Left colon (tissue), 2 donors: Measurements from ENCODE around the gene TIMD4. TPM values are rescaled to one million over a fixed set of nuclear protein-coding genes. Genes with fewer than 3 reads are reported as not detected.
"Not testable (repeated sequence)": the region's sequence is repeated elsewhere in the genome, so short reads cannot be mapped to it uniquely, and the experiment has no call there.

Experiments used
- ATAC-seq: fragments of 200-7000 bp; cut with Tn5 transposase; one replicate; pipeline ENCODE4 v1.9.1; 2020; ENCODE audit warnings: mild to moderate bottlenecking, moderate library complexity
- DNase-seq, 2 donors: peaks; one replicate each; pipeline ENCODE4 v3.0.0-alpha.2; 2020
- intact Hi-C, 2 donors: fragments of 100-400 bp; cut with DNase I in 1 of 2; cut with micrococcal nuclease in 1 of 2; formaldehyde crosslinking; loops; one replicate each; pipeline versions ENCODE4 v1.11.2 to v1.14.0; 2022; cut with DNase I, micrococcal nuclease
- total RNA-seq, 2 donors: library from RNA; stranded (reverse); fragmentation: NEBNext Ultra II Directional; extraction: Animal tissue kit (Norgen Biotek cat#: 25700); gene quantifications; one replicate each; pipeline ENCODE4 v1.2.1, GENCODE V29; 2021
- donor health status: DM: no; HTN: no; CAD: no.
- donor health status: DM: yes; HTN: yes; CAD: no.

Gene TIMD4
- total RNA-seq, 2 donors from 2014 or later = 0.49 to 2.5 TPM

DNA sequence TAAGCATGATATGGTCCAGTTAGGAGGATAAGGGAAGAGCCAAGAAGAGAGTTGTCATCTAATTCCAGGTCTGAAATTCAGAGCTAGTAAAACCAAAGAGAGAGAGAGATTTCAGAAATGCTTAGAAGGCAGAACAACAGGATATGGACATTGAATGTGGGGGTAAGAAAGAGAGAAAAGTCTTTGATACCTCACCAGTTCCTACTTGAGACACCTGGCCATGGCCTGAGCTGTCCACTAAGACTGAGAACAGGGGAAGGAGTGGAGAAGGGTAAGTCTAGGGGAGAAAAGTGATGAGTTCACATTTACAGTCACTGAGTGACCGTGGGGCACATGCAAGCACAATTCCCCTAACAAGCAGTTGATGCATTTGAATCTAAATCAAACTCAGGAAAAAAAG, 35.5 kb downstream of the TIMD4 start:
- intact Hi-C loops = no loop called here
- ATAC-seq (no peak), DNase-seq (no peak)

GRCh38 chr5:156925767-156926166, 37.3 kb downstream of the TIMD4 start:
- intact Hi-C loops, ATAC-seq, DNase-seq: not testable (repeated sequence)

DNA sequence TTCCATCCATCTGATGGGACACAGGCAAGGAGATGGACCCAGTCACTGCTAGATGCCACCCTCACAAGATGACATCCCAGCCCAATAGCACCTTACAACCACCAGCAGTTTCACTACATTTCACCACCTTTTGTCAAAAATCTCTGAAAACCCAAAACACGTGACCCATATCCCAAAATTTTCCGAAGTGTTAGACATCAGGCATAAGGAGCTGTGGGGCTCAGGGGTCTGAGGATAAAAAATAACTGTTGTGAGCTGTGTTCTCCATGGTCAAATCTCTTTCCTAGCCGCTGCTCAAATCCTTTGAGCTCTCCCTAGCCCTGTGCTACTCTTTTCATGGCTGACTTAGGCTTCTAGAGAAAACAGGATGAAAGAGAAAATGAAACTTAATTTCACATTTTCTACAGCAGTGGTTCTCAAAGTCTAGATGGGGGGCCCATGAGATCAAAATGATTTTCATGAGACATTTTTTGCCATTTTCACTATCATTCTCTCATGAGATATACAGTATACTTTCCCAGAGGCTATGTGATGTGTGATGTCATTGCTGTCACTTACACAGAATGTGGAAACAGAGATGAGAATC, 40.7 kb downstream of the TIMD4 start:
- ATAC-seq = no peak
- intact Hi-C loops = no loop called here
- DNase-seq = no peak

- no peak for DNase-seq
Observed at GRCh38 chr5:156920861-156921431, 42.1 kb downstream of the TIMD4 start.

GRCh38 chr5:156920042-156920860, 42.8 kb downstream of the TIMD4 start:
- ATAC-seq = no peak
- DNase-seq = no peak
- intact Hi-C loops = no loop called here

More at GRCh38 chr5:156920861-156921431, 42.1 kb downstream of the TIMD4 start:
- intact Hi-C loops = no loop called here
- no peak for ATAC-seq

DNA sequence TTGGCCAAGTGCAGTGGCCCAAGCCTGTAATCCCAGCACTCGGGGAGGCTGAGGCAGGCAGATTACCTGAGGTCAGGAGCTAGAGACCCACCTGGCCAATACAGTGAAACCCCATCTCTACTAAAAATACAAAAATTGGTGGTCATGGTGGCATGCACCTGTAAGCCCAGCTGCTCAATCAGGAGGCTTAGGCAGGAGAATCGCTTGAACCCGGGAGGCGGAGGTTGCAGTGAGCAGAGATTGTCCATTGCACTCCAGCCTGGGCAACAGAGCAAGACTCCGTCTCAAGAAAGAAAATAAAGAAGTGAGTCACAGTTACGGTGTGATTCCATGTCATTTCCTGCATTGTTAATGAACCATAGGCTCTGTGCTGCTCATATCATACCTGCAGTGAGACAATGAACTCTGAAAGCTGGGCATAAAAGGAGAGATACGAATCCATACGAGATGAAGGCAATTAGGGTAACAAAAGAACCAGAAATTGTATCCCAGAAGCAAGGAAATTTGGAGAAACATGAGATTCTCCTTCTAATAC, 44.6 kb downstream of the TIMD4 start:
- no peak for ATAC-seq
- DNase-seq = no peak
- intact Hi-C loops = no loop called here

DNA sequence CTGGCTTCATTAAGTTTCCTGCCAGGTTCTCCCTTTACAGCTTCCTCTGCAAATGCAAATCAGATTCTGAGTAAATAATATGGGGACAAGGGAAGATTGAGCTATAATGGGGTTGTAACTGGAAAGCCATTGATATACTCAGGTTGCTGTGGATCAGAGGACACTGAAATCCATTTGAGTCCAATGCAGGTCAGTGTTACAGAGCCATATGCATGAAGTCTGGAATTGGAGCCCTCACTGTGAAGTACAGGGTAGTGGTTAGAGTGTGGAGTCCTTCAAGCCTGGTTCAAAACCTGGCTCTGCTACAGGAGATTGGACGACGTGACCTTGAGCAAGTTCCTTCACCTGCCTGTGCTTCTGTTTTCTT, 48.7 kb downstream of the TIMD4 start:
- intact Hi-C loops = no loop called here
- ATAC-seq = no peak
- no peak for DNase-seq

GRCh38 chr5:156913719-156914370, 49.2 kb downstream of the TIMD4 start:
- ATAC-seq (no peak), DNase-seq (peak in 1 of 2 donors; percentile 26)
- intact Hi-C loops = no loop called here

- intact Hi-C loops = no loop called here
- DNase-seq = no peak
- ATAC-seq = no peak
Observed at GRCh38 chr5:156913355-156913718, 49.7 kb downstream of the TIMD4 start.

- DNase-seq (no peak), ATAC-seq (no peak)
- intact Hi-C loops = no loop called here
Observed at GRCh38 chr5:156912869-156913268, 50.2 kb downstream of the TIMD4 start.

GRCh38 chr5:156909180-156909579, 53.8 kb downstream of the TIMD4 start:
- intact Hi-C loops = no loop called here
- DNase-seq (no peak), ATAC-seq (no peak)

DNA sequence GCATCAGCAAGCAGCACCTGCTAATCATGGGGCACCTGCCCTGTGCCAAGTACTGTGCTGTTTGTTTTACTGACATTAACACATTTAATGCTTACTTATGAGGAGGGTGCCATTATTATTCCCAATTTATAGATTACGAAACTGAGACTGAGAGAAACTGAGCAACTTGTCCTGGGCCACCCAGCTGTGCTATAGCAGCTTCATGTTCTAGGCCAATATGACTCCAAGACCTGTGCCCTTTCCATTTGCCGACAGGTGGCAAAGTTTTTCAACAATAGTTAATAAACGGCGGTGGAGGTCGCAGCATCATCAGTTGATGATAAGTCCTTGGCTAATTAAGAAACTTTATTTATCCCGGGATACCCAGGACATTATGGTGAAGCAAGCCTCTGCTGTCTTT, 55.4 kb downstream of the TIMD4 start:
- ATAC-seq (no peak), DNase-seq (no peak)
- intact Hi-C loops = no loop called here

DNA sequence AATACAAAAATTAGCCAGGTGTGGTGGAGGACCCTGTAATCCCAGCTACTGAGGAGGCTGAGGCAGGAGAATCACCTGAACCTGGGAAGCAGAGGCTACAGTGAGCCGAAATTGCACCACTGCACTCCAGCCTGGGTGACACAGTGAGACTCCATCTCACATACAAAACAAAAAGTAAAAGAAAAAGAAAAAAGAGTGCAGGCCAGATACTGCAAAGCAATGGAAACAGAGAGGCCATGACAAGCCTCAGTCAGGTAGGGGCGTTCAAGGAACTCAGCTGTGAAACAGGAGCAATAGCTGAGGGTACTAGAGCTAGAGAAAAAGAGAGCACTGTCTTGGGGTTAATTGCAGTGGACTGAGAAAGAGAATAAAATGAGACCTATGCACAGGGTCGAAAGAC, 56.2 kb downstream of the TIMD4 start:
- no peak for ATAC-seq
- no peak for DNase-seq
- intact Hi-C loops = no loop called here

- intact Hi-C loops = no loop called here
- no peak for ATAC-seq
- DNase-seq = no peak
Observed at GRCh38 chr5:156896546-156896945, 66.5 kb downstream of the TIMD4 start.

GRCh38 chr5:156893517-156893916, 69.5 kb downstream of the TIMD4 start:
- ATAC-seq (no peak), DNase-seq (no peak)
- intact Hi-C loops = no loop called here

- ATAC-seq (no peak), DNase-seq (no peak)
- intact Hi-C loops = no loop called here
Observed at GRCh38 chr5:156892864-156893263, 70.2 kb downstream of the TIMD4 start.

DNA sequence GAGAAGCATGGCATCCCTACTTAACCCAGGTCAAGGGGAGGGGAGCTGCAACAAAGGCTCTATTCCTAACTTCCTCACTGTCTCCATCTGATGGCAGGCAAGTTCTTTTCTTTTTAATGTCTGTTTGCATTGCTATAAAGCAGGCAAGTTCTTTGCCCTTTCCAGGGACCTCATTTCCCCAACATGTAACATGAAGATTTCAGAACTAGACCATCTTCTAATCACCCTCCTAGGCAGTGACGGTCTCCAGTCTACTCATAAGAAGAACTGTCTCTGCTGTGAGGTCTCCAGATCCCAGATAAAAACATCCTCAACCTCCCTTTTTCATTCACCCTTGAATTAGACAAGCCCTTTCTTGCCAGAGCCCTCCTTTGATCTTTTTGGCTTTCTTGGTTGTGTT, 70.8 kb downstream of the TIMD4 start:
- DNase-seq (no peak), ATAC-seq (no peak)
- intact Hi-C loops = no loop called here

GRCh38 chr5:156888520-156888919, 74.5 kb downstream of the TIMD4 start:
- DNase-seq (no peak), ATAC-seq (no peak)
- intact Hi-C loops = no loop called here

- DNase-seq (no peak), ATAC-seq (no peak)
- intact Hi-C loops = no loop called here
Observed at GRCh38 chr5:156883316-156883875, 79.6 kb downstream of the TIMD4 start.
